Body of pancreas (tissue), 4 donors: Measurements from ENCODE around the gene TTK.

Experiments used
- POLR2A ChIP-seq, 3 donors: fragments of 450-650 bp; IDR thresholded peaks; one replicate each; pipeline ENCODE4 v1.6.1; 2016; ENCODE audit warnings: antibody characterized with exemption in 3 of 3, mild to moderate bottlenecking in 2 of 3
- TF ChIP-seq, protein P1 (sequence below), 7 experiments: fragments of 450-650 bp in 4 of 7; fragments of 200-600 bp in 3 of 7; sonication (generic) in 3 of 7; IDR thresholded peaks; one replicate each; pipeline ENCODE4 v1.5.1; 2016 to 2019; ENCODE audit warnings: antibody characterized with exemption in 7 of 7

DNA sequence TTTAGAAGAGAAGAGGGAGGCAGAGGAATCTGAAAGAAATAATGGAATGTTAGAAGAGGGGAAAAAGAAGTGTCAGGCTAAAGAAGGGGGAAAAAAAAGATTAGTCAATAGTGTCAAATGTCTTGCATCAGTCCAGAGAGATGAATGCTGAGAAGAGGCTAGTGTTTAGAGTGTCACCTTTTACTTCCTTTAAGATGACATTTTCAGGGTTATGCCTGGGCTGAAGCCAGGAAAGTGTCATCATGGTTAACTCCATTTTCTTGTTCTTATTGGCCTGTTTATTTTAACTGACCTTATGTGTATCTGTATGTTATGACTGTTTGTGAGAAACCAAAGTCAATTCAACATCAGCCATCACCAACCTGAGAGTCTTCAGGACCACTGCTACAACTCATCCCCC is 87.1 kb downstream of the TTK start:
- TF ChIP-seq, protein P1, sequence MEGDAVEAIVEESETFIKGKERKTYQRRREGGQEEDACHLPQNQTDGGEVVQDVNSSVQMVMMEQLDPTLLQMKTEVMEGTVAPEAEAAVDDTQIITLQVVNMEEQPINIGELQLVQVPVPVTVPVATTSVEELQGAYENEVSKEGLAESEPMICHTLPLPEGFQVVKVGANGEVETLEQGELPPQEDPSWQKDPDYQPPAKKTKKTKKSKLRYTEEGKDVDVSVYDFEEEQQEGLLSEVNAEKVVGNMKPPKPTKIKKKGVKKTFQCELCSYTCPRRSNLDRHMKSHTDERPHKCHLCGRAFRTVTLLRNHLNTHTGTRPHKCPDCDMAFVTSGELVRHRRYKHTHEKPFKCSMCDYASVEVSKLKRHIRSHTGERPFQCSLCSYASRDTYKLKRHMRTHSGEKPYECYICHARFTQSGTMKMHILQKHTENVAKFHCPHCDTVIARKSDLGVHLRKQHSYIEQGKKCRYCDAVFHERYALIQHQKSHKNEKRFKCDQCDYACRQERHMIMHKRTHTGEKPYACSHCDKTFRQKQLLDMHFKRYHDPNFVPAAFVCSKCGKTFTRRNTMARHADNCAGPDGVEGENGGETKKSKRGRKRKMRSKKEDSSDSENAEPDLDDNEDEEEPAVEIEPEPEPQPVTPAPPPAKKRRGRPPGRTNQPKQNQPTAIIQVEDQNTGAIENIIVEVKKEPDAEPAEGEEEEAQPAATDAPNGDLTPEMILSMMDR (IDR thresholded peaks at IDR 0.05), result no peak
- TF ChIP-seq POLR2A (IDR thresholded peaks at IDR 0.05), result no peak
